ENCODE results near the gene PCSK2. TPM values are rescaled to one million over a fixed set of nuclear protein-coding genes. Genes with fewer than 3 reads are reported as not detected.

The PCSK2 gene
- total RNA-seq, 2 donors from 2014 or later: 0.18 to 2.7 TPM

- no peak overlapping the region for H3K4me3 ChIP-seq
Observed at GRCh38 chr20:17390655-17391054, 163.8 kb downstream of the PCSK2 start.

GRCh38 chr20:17391127-17391771 lies 164.4 kb downstream of the PCSK2 start:
- TF ChIP-seq POLR2A (IDR thresholded peaks at IDR 0.05) (no peak), CTCF (IDR thresholded peaks at IDR 0.05) (no peak), POLR2AphosphoS5 (IDR thresholded peaks at IDR 0.05) (no peak)
- WGBS: 89% methylated on average over 2 of the region's 2 CpGs
- no peak for DNase-seq (ENCODE audit: low spot score)
- H3K27ac ChIP-seq: no peak overlapping the region
- intact Hi-C loops (cut with DNase I): no loop called here
- H3K36me3 ChIP-seq: no peaks in the 10 kb centered on the region
- no peak overlapping the region for H3K4me3 ChIP-seq
- H3K4me1 ChIP-seq (replicated peaks): no peaks in the 10 kb centered on the region
- no peaks in the 10 kb centered on the region for H3K27me3 ChIP-seq (replicated peaks; ENCODE audit: insufficient read depth)
- H3K9me3 ChIP-seq: no peaks in the 10 kb centered on the region

More at GRCh38 chr20:17390655-17391054, 163.8 kb downstream of the PCSK2 start:
- H3K27me3 ChIP-seq (replicated peaks; ENCODE audit: insufficient read depth): no peaks in the 10 kb centered on the region
- no peak for TF ChIP-seq CTCF (IDR thresholded peaks at IDR 0.05)
- no peak for TF ChIP-seq POLR2AphosphoS5 (IDR thresholded peaks at IDR 0.05)
- no peak for TF ChIP-seq POLR2A (IDR thresholded peaks at IDR 0.05)
- no peak overlapping the region for H3K27ac ChIP-seq
- no peaks in the 10 kb centered on the region for H3K36me3 ChIP-seq
- no peaks in the 10 kb centered on the region for H3K4me1 ChIP-seq (replicated peaks)
- no peak for DNase-seq (ENCODE audit: low spot score)
- no peaks in the 10 kb centered on the region for H3K9me3 ChIP-seq
- WGBS: 68% methylated on average over 5 of the region's 5 CpGs
- intact Hi-C loops (cut with DNase I): no loop called here

- intact Hi-C loops (cut with DNase I): no loop called here
- 82% methylated on average over 5 of the region's 5 CpGs for WGBS
- H3K4me1 ChIP-seq (replicated peaks): no peaks in the 10 kb centered on the region
- TF ChIP-seq POLR2AphosphoS5 (IDR thresholded peaks at IDR 0.05) (no peak), CTCF (IDR thresholded peaks at IDR 0.05) (no peak), POLR2A (IDR thresholded peaks at IDR 0.05) (no peak)
- no peaks in the 10 kb centered on the region for H3K9me3 ChIP-seq
- H3K27ac ChIP-seq: no peak overlapping the region
- DNase-seq (ENCODE audit: low spot score): no peak
- H3K27me3 ChIP-seq (replicated peaks; ENCODE audit: insufficient read depth): no peaks in the 10 kb centered on the region
- no peaks in the 10 kb centered on the region for H3K36me3 ChIP-seq
- H3K4me3 ChIP-seq: no peak overlapping the region
Observed at GRCh38 chr20:17394411-17394810, 167.6 kb downstream of the PCSK2 start.

- Histone ChIP-seq H3K4me1 (replicated peaks) (no peaks in the 10 kb centered on the region), H3K27me3 (replicated peaks; ENCODE audit: insufficient read depth) (no peaks in the 10 kb centered on the region), H3K36me3 (no peaks in the 10 kb centered on the region), H3K27ac (no peak overlapping the region), H3K9me3 (no peaks in the 10 kb centered on the region), H3K4me3 (no peak overlapping the region)
- 70% methylated on average over 3 of the region's 3 CpGs for WGBS
- no peak for DNase-seq (ENCODE audit: low spot score)
- TF ChIP-seq CTCF (IDR thresholded peaks at IDR 0.05): no peak
- TF ChIP-seq POLR2AphosphoS5 (IDR thresholded peaks at IDR 0.05): no peak
- TF ChIP-seq POLR2A (IDR thresholded peaks at IDR 0.05): no peak
- intact Hi-C loops (cut with DNase I): no loop called here
Observed at GRCh38 chr20:17395729-17396128, 168.9 kb downstream of the PCSK2 start.

GRCh38 chr20:17399303-17399985 lies 172.6 kb downstream of the PCSK2 start:
- no peaks in the 10 kb centered on the region for H3K9me3 ChIP-seq
- H3K36me3 ChIP-seq: no peaks in the 10 kb centered on the region
- H3K27me3 ChIP-seq (replicated peaks; ENCODE audit: insufficient read depth): no peaks in the 10 kb centered on the region
- DNase-seq (ENCODE audit: low spot score): no peak
- H3K27ac ChIP-seq: no peak overlapping the region
- H3K4me3 ChIP-seq: no peak overlapping the region
- 22% methylated on average over 7 of the region's 7 CpGs for WGBS
- H3K4me1 ChIP-seq (replicated peaks): no peaks in the 10 kb centered on the region
- intact Hi-C loops (cut with DNase I): no loop called here
- TF ChIP-seq CTCF (IDR thresholded peaks at IDR 0.05): no peak
- no peak for TF ChIP-seq POLR2AphosphoS5 (IDR thresholded peaks at IDR 0.05)
- no peak for TF ChIP-seq POLR2A (IDR thresholded peaks at IDR 0.05)
